Activated CD4-positive, alpha-beta T cell treated with anti-CD3 and anti-CD28 coated beads for 48 hours (primary cell): ENCODE results near the gene THSD7A.

Experiments used
- DNase-seq: peaks from one replicate; pipeline ENCODE4 v3.0.0-alpha.2; 2020

THSD7A gene

DNA sequence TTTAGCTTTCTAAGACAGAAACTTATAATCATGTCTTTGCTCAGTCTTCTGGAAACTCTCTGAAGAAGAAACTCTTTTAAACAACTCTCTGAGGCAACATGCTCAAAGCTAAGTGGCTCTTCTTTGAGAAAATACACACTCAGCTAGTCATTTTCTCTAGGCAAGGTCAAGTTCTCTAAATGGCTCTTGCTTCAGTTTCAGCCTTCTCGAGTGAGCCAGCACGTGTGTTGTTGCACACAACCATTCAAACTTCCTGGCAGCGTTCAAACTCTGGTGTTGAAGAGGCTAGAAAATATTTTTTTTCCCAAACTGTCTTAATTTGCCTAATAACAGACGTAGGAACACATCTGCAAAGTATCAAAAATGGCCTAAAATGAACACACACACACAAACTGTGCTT lies 129.1 kb downstream of the THSD7A start:
- no peak for DNase-seq

DNA sequence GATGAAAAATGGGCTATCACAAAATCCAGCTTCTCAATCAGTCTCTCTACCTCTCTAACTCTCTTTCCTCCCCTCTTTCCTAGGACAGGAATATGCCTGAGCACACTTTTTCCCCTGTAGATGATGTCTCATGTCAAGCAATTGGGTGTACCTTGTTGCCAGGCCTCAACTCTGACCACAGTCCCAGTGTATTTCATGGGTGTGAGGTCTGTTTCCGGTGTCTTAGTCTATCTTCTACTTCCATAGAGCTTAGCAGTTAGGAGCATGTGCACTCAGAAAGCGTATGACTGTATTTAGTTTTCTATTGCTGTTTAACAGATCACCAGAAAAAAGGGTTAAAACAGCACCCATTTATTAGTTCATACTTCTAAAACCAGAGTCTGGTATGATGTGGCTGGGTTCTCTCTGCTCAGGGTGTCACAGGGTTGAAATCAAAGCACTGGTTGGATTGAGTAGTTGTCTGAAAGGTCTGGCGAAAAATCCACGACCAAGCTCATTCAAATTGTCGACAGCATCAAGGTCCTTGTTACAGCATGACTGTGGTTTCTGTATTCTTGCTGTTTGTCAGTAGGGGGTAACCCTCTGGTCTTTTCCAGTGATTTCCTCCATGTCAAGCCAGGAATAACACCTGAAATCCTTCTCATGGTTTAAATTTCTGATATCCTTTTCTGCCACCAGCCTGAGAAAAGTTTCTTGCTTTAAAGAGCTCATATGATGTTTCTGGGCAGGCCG lies 130.0 kb downstream of the THSD7A start:
- no peak for DNase-seq

- DNase-seq, result no peak
Measured at GRCh38 chr7:11699666-11700065, 132.3 kb downstream of the THSD7A start.

- DNase-seq, result no peak
Measured at GRCh38 chr7:11698384-11698871, 133.6 kb downstream of the THSD7A start.

GRCh38 chr7:11690395-11690794 lies 141.6 kb downstream of the THSD7A start:
- DNase-seq, result no peak

DNA sequence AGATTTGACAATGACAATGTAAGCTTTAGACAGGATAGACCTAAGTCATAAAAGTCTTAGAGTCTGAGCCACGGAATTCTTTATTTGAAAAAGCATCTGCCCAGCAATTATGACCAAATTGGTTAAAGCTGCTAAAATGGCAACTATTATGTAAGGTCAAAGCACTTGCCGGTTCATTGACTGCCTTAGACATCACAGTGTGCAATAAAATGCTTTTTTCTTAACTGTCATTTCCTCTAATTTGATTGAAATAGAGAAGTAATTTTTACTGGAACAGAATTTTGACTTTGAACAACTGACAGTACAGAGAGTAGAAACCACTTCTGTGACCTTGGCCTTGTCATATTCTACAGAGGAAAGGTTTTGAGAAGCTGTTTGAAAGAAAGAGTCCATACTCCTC lies 142.9 kb downstream of the THSD7A start:
- no peak for DNase-seq

DNA sequence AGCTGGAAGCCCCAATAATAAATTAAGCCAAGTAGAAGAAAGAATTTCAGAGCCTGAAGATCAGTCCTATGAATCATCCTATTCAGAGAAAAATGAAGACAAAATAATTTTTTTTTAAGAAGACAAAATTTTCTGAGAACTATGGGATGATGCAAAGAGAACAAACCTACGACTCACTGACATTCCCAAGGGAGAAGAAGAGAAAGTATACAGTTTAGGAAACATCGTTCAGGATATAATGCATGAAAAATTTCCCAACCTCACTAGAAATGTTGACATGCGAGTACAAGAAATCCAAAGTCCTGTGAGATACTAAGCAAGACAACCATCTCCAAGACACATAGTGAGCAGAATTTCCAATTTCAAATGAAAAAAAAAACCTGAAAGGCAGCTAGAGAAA lies 150.5 kb downstream of the THSD7A start:
- DNase-seq, result no peak

DNA sequence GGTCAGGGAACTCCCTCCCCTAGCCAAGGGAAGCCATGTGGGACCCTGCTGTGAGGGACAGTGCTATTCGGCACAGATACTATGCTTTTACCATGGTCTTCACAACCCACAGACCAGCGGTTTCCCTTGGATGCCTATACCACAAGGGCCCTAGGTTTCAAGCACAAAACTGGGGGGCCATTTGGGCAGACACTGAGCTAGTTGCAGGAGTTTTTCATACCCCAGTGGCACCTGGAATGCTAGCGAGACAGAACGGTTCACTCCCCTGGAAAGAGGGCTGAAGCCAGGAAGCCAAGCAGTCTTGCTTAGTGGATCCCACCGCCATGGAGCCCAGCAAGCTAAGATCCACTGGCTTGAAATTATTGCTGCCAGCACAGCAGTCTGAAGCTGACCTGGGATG lies 156.8 kb downstream of the THSD7A start:
- no peak for DNase-seq

GRCh38 chr7:11668727-11669126 lies 163.3 kb downstream of the THSD7A start:
- no peak for DNase-seq

DNA sequence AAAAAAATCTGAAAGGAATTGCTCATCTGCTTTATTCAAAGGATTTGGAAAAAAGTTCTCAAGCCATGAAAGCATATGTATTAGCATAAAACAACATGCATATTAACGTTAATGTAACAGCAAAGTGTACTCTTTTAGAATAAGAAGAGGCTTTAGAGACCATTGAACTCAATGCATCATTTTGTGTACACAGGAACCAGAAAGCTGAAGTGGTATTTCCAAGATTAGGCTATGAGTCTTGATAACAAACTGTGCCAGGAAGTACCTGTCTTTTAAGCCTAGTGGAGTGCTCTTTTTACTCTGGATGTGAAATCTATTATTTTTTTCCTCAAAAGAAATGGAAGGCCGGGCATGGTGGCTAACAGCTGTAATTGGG lies 164.2 kb downstream of the THSD7A start:
- DNase-seq, result no peak

- no peak for DNase-seq
Measured at GRCh38 chr7:11667071-11667809, 164.8 kb downstream of the THSD7A start.

- DNase-seq, result no peak
Measured at GRCh38 chr7:11665357-11665756, 166.6 kb downstream of the THSD7A start.

- no peak for DNase-seq
Measured at GRCh38 chr7:11655642-11656041, 176.4 kb downstream of the THSD7A start.

DNA sequence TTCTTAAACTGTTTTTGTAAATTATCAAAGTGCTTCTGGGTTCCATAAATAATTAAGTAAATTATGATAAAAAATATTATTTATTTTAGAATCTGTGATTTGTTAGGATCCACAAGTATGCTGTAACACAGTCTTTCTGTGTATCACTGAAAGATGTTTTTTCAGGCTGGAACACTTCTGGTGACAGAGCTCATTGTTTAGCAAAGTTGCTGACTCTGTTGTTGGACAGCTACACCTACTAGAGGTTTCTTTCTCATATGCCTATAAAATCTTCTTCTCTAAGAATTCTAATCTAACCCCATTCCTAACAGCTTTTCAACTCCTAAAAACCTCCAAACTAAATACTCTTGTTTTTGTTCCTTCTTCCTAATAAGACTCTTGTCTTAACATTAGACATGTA lies 176.8 kb downstream of the THSD7A start:
- DNase-seq, result no peak

DNA sequence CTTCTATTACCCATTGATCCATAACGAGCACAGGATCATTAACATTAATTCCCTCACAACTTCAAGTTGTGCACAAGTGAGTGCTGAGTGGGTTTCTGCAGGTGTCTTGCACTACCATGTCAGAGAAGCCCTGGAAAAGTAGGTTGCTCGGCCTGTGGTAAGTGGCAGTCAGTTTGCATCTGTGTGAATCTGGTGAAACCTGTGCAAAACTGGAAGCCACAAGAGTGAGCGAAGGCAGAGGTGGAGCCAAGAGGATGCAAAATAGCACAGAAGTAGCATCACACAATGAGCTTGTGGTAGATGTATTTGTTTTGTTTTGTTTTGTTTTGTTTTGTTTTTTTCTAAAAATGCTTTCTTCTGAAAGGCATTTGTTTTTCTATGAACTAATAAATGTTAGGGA lies 181.5 kb downstream of the THSD7A start:
- no peak for DNase-seq

DNA sequence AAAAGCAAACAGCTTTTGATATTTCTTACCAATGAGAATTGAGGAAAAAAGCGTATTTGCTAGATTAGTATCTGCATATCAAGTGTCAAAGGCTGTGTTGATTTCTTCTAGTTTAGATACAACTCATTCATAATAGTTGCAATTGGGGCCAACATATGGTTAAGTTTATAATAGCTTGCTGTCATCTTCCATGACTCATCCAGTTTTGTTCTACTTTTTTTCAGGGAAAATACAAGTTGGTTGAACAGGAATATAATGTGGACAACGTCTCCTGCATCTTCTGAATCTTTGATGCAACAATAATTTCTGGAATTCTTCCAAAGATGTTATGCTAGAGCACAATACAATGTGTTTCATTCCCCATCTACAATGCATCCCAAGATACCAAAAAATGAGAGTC lies 182.0 kb downstream of the THSD7A start:
- DNase-seq, result no peak

DNA sequence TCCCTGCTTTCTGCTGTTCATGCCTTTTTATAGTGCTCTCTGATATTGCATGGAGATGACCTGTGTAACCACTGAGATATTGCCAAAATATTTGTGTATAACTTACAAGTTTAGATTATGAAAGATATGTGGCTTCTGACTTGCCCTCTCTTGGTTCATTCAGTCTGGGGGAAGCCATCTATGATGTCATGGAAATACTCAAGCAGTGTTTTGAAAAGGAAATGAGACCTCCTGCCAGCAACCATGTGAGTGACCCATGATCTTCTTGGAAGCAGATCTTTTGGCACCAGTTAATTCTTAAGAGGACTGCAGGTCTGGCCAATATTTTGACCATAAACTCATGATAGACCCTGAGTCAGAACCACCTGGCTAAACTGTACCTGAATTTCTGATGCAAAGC lies 183.0 kb downstream of the THSD7A start:
- no peak for DNase-seq

DNA sequence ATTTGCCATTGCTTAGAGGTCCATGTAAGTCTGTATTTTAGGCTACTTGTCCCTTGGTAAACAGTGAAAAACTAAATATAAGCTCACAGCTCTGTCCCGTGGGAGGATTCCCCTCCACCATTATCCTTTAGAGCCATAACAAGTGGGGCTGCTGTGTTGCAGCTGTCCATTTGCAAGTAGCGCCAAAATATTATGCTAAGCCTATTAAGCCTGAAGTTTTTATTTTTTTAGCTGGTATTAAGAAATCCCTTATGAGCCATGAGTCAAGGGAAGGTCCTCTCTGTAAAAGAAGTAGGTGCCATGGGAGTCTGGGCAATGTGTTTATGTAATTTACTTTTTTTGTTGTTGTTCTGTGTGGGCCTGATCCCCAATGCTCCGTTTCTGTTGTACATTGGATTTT lies 183.9 kb downstream of the THSD7A start:
- DNase-seq, result no peak

DNA sequence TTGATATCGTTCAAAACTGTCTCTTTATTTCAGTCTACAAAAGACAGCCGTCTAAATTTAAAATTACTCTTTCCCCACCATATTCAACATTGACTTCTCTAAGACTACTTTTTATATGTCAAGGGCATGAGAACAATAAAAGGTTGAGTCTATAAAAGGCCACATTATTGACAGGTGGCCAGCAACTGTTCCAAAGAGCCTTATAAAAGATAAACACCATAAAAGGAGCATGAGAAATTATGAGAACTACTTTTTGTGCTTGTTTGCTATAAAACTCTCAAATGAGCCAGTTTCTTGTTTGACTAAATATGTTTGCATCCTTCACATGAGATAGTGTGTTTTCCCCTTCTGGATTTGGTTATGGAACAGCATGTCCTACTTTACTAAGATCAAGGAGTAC lies 189.2 kb downstream of the THSD7A start:
- no peak for DNase-seq

- no peak for DNase-seq
Measured at GRCh38 chr7:11642276-11642675, 189.7 kb downstream of the THSD7A start.

DNA sequence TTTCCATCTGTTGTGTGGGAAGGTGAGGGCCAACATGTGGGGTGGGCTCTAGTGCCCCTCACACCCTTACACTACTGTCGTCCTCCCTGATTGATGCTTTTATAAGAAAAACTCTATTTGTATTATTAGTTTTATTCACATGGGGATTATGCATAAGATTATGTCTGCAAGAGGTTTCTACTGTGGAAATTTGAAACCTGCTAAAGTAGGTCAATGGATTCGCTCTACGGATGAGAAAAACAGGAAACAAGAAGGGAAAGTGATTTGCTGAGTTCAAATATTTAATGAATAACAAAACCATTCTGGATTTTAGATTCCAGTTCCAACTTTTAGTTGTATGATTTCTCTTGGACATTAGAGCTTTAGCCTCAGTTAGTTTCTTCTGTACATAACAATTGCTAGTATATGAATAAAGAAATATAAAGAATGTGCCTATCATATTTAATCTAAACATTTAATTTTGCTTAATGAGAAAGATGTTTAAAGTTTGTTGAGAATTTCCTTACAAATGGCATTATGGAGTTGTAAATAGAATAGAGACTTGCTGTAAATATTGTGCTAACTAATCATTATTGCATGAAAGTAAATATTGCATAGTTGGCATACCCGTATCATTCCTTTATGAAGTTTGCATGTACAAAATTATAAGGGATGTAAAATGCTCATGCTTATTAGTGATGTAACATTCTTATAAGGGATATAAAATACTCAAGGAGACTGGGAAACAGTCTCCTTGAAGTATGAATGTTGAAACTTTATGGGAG lies 193.8 kb downstream of the THSD7A start:
- DNase-seq, result no peak

GRCh38 chr7:11636274-11636673 lies 195.7 kb downstream of the THSD7A start:
- DNase-seq, result no peak

DNA sequence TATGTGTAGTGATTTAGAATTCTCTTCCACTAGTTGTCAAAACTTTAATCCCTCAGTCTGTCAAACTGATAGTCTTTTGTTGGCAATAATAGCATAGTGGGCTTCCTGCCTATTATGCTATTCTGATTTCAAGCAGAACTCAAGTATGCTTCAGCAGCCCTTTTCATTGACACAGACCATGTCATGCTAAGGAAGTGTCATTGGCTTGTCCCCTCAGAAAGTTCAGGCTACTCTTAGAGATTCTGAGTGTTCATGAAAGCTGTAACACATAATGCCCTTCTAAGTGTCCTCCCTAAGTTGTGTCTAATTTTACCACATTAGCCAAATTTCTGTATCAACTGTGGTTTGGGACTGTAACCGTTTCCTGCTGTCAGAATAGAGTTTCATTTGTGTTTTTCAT lies 198.7 kb downstream of the THSD7A start:
- no peak for DNase-seq

DNA sequence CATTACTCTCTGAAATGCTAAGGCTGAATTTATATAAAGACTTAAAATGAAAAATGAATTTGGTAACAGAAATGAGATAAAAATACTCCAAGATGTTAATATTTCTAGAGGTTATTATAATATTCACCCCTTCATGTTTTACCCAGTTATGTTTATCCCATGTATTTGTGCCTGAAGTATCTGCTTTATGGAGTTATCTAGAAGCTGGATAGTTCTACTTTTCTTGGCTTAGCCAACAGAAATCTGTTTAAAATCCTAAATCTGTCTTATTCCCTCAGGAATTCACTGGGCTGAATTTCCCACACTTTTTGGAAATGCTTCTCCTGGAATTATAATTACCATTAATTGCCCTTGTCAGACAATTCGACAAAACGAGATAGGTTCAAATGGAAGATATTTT lies 201.6 kb downstream of the THSD7A start:
- no peak for DNase-seq
